Stimulated activated CD4-positive, alpha-beta T cell treated with anti-CD3 and anti-CD28 coated beads, Interleukin-15, amount 100 ng/mL, for 48 hours (primary cell): ENCODE results near the gene DRGX.

Experiments used
- DNase-seq, 2 donors: peaks; one replicate each; pipeline ENCODE4 v3.0.0-alpha.2; 2020; ENCODE audit warnings: low read depth in 2 of 2

The DRGX gene

DNA sequence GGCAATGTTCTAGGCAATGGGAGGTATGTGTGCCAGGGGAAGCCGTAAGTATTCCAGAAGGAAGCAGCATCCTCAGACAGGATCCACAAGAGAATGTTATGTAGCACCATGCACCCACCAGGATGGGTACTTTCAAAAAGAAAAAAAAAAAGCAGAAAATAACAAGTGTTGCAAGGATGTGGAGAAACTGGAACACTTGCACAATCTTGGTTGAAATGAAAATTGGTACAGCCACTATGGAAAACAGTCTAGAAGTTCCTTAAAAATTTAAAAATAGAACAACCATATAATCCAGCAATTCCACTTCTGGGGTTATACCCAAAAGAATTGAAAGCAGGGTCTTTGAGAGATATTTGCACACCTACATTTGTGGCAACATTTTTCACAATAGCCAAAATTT lies 76.7 kb downstream of the DRGX start:
- no peak for DNase-seq

DNA sequence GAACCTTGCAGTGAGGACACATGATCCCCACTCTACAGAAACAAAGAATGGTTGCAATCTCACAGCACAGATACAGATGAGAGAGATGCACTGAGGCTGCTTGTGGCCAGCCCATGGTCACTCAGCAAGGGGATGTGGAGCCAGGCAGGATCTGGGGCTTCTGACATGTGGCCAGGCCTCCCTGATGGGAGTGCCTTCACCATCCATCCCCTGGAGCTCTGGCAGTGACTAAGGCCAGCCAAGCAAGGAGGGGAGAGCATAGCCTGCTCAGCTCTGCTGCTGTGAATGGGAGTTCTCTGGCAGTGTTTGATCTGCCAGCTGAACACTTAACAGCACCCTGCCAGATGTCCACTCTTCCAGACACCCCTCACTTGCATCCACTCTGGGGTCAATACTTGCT lies 77.1 kb downstream of the DRGX start:
- DNase-seq, result no peak

DNA sequence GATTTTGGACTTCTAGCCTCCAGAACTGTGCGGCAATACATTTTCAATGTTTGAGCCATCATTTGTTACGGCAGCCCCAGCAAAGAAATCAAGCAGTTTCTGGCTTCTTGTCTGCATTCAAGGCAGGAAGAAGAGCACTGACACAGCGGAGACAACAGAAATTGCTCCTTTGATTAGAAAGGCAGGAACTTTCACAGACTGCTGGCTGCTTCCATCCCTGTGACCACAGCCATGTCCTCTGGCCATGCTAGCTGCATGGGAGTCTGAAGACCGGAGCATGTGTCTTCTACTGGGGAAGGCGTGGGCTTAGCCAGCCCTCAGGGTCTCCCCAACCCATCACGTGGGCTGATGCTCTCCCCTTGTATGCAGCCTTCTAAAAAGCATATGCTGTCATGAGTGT lies 77.9 kb downstream of the DRGX start:
- no peak for DNase-seq

DNA sequence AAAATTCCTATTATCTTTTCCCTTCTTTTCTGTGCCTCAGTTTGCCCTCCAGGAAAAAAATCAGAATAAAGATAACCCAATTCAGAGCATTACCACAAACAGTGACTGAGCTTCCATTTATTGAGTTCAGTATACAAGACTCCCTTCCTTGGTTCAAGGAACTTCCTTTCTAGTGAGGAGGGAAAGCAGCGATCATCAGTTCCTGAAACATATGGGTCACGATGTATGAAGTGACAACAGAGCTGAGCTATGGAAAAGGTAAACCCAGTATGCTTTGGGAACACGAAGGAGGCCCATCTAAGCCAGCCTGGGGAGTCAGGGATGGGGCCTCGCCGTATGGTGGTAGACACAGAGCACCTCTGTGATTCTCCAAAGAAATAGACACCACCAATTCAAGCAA lies 81.1 kb downstream of the DRGX start:
- DNase-seq, result no peak
